Keratinocyte (primary cell): ENCODE data around the gene TAF4. TPM values are rescaled to one million over a fixed set of nuclear protein-coding genes. Genes with fewer than 3 reads are reported as not detected.

Experiments
- DNase-seq: peaks from one replicate; pipeline ENCODE4 v3.0.0-alpha.2; 2011; ENCODE audit warnings: low read depth, missing footprints, low spot score
- FAIRE-seq: peaks from 2 replicates; lab custom pipeline; 2011; peaks lifted over from hg19 to GRCh38; lab: Jason Lieb, UNC
- H2AFZ ChIP-seq: 2 replicates; pipeline ENCODE4 v1.6.0; 2012; ENCODE audit warnings: low read length, control low read depth, inconsistent platforms; ENCODE audit not compliant: control insufficient read depth
- H3K27ac ChIP-seq: 2 replicates; pipeline ENCODE4 v1.5.1; 2011; ENCODE audit warnings: low read length; ENCODE audit not compliant: control insufficient read depth, insufficient read depth
- H3K27me3 ChIP-seq: 3 replicates; pipeline ENCODE4 v1.6.0; 2011; ENCODE audit warnings: low read length; ENCODE audit not compliant: control insufficient read depth, insufficient read depth; ENCODE audit errors: extremely low read depth
- H3K36me3 ChIP-seq, 2 experiments: 2 replicates in 1 of 2; 3 replicates in 1 of 2; pipeline ENCODE4 v1.5.1; 2011; ENCODE audit warnings: low read length in 2 of 2, mild to moderate bottlenecking in 1 of 2; ENCODE audit not compliant: control insufficient read depth in 2 of 2, insufficient read depth in 2 of 2; ENCODE audit errors: extremely low read depth in 1 of 2
- H3K4me1 ChIP-seq: 3 replicates; pipeline ENCODE4 v1.5.1; 2011; ENCODE audit warnings: low read length; ENCODE audit not compliant: control insufficient read depth, insufficient read depth; ENCODE audit errors: extremely low read depth
- H3K4me2 ChIP-seq: 3 replicates; pipeline ENCODE4 v1.6.0; 2011; ENCODE audit warnings: low read depth, low read length; ENCODE audit not compliant: control insufficient read depth, insufficient read depth; ENCODE audit errors: extremely low read depth
- H3K4me3 ChIP-seq, 3 experiments: fragments of 200-600 bp in 1 of 3; sonication (generic) in 1 of 3; 2 replicates in 2 of 3; 3 replicates in 1 of 3; pipeline ENCODE4 v1.5.1; 2011 to 2016; ENCODE audit warnings: low read length in 3 of 3, mild to moderate bottlenecking in 3 of 3, control low read depth in 2 of 3, inconsistent platforms in 1 of 3, low read depth in 1 of 3, mixed read lengths in 1 of 3, mixed run types in 1 of 3, moderate library complexity in 1 of 3; ENCODE audit not compliant: control insufficient read depth in 2 of 3, insufficient read depth in 2 of 3; ENCODE audit errors: extremely low read depth in 1 of 3
- H3K79me2 ChIP-seq: 2 replicates; pipeline ENCODE4 v1.6.0; 2012; ENCODE audit warnings: low read length; ENCODE audit not compliant: control insufficient read depth, insufficient read depth
- H3K9ac ChIP-seq: 3 replicates; pipeline ENCODE4 v1.6.0; 2011; ENCODE audit warnings: low read length; ENCODE audit not compliant: control insufficient read depth, insufficient read depth; ENCODE audit errors: extremely low read depth
- H3K9me1 ChIP-seq: 3 replicates; pipeline ENCODE4 v1.6.0; 2011; ENCODE audit warnings: low read length; ENCODE audit not compliant: control insufficient read depth, insufficient read depth; ENCODE audit errors: extremely low read depth
- H3K9me3 ChIP-seq: 2 replicates; pipeline ENCODE4 v1.5.1; 2012; ENCODE audit warnings: low read depth, low read length; ENCODE audit not compliant: control insufficient read depth
- H4K20me1 ChIP-seq: 3 replicates; pipeline ENCODE4 v1.6.0; 2011; ENCODE audit warnings: low read length; ENCODE audit not compliant: control insufficient read depth, insufficient read depth; ENCODE audit errors: extremely low read depth
- CTCF ChIP-seq, 3 experiments: IDR thresholded peaks in 1 of 3; conservative IDR thresholded peaks in 1 of 3; optimal IDR thresholded peaks in 1 of 3; 2 replicates in 2 of 3; 3 replicates in 1 of 3; pipeline versions ENCODE3 to v1.5.1; 2011; ENCODE audit warnings: low read length in 3 of 3, mild to moderate bottlenecking in 3 of 3, moderate library complexity in 2 of 3, control low read depth in 1 of 3, inconsistent platforms in 1 of 3; ENCODE audit not compliant: insufficient read depth in 2 of 3; ENCODE audit errors: extremely low read depth in 1 of 3
- EZH2 ChIP-seq: IDR thresholded peaks from one replicate; pipeline ENCODE4 v1.6.1; 2012; ENCODE audit warnings: inconsistent platforms, mild to moderate bottlenecking, low read length, moderate library complexity
- dilution Hi-C: fragments of 300-500 bp; cut with MboI; formaldehyde crosslinking; loops from one replicate; pipeline ENCODE4 v1.7.0; 2020; ENCODE audit warnings: low sequenced_read_pairs; ENCODE audit not compliant: extremely low pct_ligation_motif_present
- polyA plus RNA-seq, 5 experiments: library from polyadenylated mRNA; depleted of rRNA in 3 of 5; stranded (reverse) in 3 of 5; stranded (forward) in 1 of 5; unstranded in 1 of 5; fragments of >200 nt; gene quantifications; 1 replicate in 1 of 5; 2 replicates in 3 of 5; 3 replicates in 1 of 5; pipeline versions ENCODE4 v1.2.1 to v1.2.3, GENCODE V29; 2011 to 2012; ENCODE audit warnings: missing spikeins in 2 of 5, low read depth in 1 of 5, low replicate concordance in 1 of 5

The TAF4 gene
- polyA plus RNA-seq, 1 donor (not counting 4 experiments of a cell fraction or from before 2014, with no cell fraction given), result 3.3 TPM

GRCh38 chr20:62049342-62050165, 16.1 kb downstream of the TAF4 start:
- no peaks in the 10 kb centered on the region for H3K9me3 ChIP-seq
- no peak for DNase-seq
- no peak overlapping the region for H2AFZ ChIP-seq
- no peaks in the 10 kb centered on the region for H3K9me1 ChIP-seq
- peaks cover 18% of the 10 kb centered on the region for H4K20me1 ChIP-seq
- no peaks in the 10 kb centered on the region for H3K36me3 ChIP-seq
- no peak overlapping the region for H3K9ac ChIP-seq
- H3K4me1 ChIP-seq, result peaks cover 6% of the 10 kb centered on the region
- H3K79me2 ChIP-seq, result peaks cover 73% of the 10 kb centered on the region
- TF ChIP-seq CTCF (optimal IDR thresholded peaks at IDR 0.05 in 1 of 3, IDR thresholded peaks at IDR 0.05 in 1 of 3, conservative IDR thresholded peaks at IDR 0.05 in 1 of 3; ENCODE audit: extremely low read depth in 1 of 3, insufficient read depth in 2 of 3, low read length in 3 of 3), result no peak
- no peak for TF ChIP-seq EZH2
- dilution Hi-C loops, result no loop called here
- H3K27ac ChIP-seq, result no peak overlapping the region
- no peak for FAIRE-seq
- H3K27me3 ChIP-seq, result no peaks in the 10 kb centered on the region
- no peak overlapping the region for H3K4me3 ChIP-seq
- H3K4me2 ChIP-seq, result no peak overlapping the region

DNA sequence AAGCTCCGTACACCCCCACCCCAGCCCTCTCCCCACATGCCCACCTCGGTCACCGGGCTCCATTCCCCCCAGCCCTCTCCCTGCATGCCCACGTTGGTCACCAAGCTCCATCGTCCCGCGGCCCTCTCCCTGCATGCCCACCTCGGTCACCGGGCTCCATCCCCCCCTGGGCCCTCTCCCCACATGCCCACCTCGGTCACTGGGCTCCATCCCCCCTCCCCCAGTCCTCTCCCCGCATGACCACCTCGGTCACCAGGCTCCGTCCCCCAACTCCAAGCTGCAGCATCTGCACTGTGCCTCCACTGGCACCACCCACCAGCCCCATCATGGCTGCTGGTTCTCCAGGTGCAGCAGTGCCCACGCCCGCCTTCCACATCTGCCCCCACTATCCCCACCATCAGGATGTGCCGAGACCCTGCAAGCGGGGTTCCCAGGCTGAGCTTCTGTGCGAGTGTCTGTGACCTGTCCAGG, 16.8 kb downstream of the TAF4 start:
- dilution Hi-C loops, result no loop called here
- H3K27ac ChIP-seq, result no peak overlapping the region
- H3K36me3 ChIP-seq, result no peaks in the 10 kb centered on the region
- no peak overlapping the region for H3K4me2 ChIP-seq
- no peak overlapping the region for H3K9ac ChIP-seq
- no peak overlapping the region for H3K4me3 ChIP-seq
- H3K9me3 ChIP-seq, result no peaks in the 10 kb centered on the region
- DNase-seq, result no peak
- peaks cover 66% of the 10 kb centered on the region for H3K79me2 ChIP-seq
- TF ChIP-seq CTCF (optimal IDR thresholded peaks at IDR 0.05 in 1 of 3, IDR thresholded peaks at IDR 0.05 in 1 of 3, conservative IDR thresholded peaks at IDR 0.05 in 1 of 3; ENCODE audit: extremely low read depth in 1 of 3, insufficient read depth in 2 of 3, low read length in 3 of 3) (no peak), EZH2 (no peak)
- no peaks in the 10 kb centered on the region for H3K9me1 ChIP-seq
- H4K20me1 ChIP-seq, result peaks cover 16% of the 10 kb centered on the region
- H3K27me3 ChIP-seq, result no peaks in the 10 kb centered on the region
- H3K4me1 ChIP-seq, result peaks cover 6% of the 10 kb centered on the region
- H2AFZ ChIP-seq, result no peak overlapping the region
- no peak for FAIRE-seq
